HepG2 (cell line): Measurements from ENCODE around the gene SMAD6. TPM values are rescaled to one million over a fixed set of nuclear protein-coding genes. Genes with fewer than 3 reads are reported as not detected.

Experiments used
- ATAC-seq: fragments of 200-7000 bp; cut with Tn5 transposase; 3 replicates; pipeline ENCODE4 v1.9.1; 2020; ENCODE audit warnings: mild to moderate bottlenecking, moderate library complexity
- BruUV-seq: library from RNA; stranded (reverse); fragments of 400-500 nt; replicated peaks from 2 replicates; lab custom pipeline; 2021; lab: Mats Ljungman, UMichigan
- CTCF ChIA-PET: fragments of 300-600 bp; formaldehyde crosslinking; extraction: SDS; loops from one replicate; lab custom pipeline; 2021; ENCODE audit warnings: low total read pairs, inconsistent platforms, low intra/inter-chr PET ratio; lab: Yijun Ruan, JAX
- POLR2A ChIA-PET: fragments of 350-600 bp; sonication (Branson Sonifier 250); formaldehyde crosslinking; loops from one replicate; lab custom pipeline; 2020; ENCODE audit warnings: antibody characterized with exemption, inconsistent platforms; lab: Yijun Ruan, JAX
- DNase-seq: peaks from one replicate; pipeline ENCODE4 v3.0.0-alpha.2; 2015; ENCODE audit warnings: low spot score
- FAIRE-seq: peaks from 3 replicates; lab custom pipeline; 2011; peaks lifted over from hg19 to GRCh38; lab: Jason Lieb, UNC
- H2AFZ ChIP-seq: one replicate; pipeline ENCODE4 v1.6.1; 2011; ENCODE audit warnings: low read length, inconsistent platforms
- H3K27ac ChIP-seq: fragments of 300-600 bp; 3 replicates; pipeline ENCODE4 v1.8.0; 2011; ENCODE audit warnings: mixed run types, mild to moderate bottlenecking, mixed read lengths, low read length, inconsistent platforms; ENCODE audit not compliant: insufficient read depth; ENCODE audit errors: extremely low read length
- H3K27me3 ChIP-seq, 2 experiments: fragments of 200-600 bp in 1 of 2; 2 replicates in 1 of 2; 3 replicates in 1 of 2; pipeline versions ENCODE4 v1.6.0 to v1.8.0; 2011; ENCODE audit warnings: low read length in 2 of 2, mild to moderate bottlenecking in 2 of 2, moderate library complexity in 2 of 2, inconsistent platforms in 1 of 2; ENCODE audit not compliant: insufficient read depth in 2 of 2, control insufficient read depth in 1 of 2
- H3K36me3 ChIP-seq, 2 experiments: fragments of 200-600 bp in 1 of 2; replicated peaks in 1 of 2; 2 replicates in 1 of 2; 3 replicates in 1 of 2; pipeline versions ENCODE4 v1.5.1 to v1.8.0; 2011; ENCODE audit warnings: low read length in 2 of 2, inconsistent platforms in 1 of 2; ENCODE audit not compliant: insufficient read depth in 2 of 2, control insufficient read depth in 1 of 2
- H3K4me1 ChIP-seq: 2 replicates; pipeline ENCODE4 v1.5.1; 2012; ENCODE audit warnings: low read length, inconsistent platforms; ENCODE audit not compliant: insufficient read depth
- H3K4me2 ChIP-seq: 2 replicates; pipeline ENCODE4 v1.6.0; 2011; ENCODE audit warnings: low read depth, low read length, inconsistent platforms
- H3K4me3 ChIP-seq, 3 experiments: fragments of 200-600 bp in 1 of 3; sonication (generic), shearing (Covaris generic) in 1 of 3; replicated peaks in 1 of 3; 2 replicates each; pipeline ENCODE4 v1.5.1; 2011 to 2016; ENCODE audit warnings: low read length in 3 of 3, inconsistent platforms in 2 of 3, low read depth in 2 of 3, mild to moderate bottlenecking in 2 of 3, control low read depth in 1 of 3, mixed read lengths in 1 of 3; ENCODE audit not compliant: insufficient read depth in 1 of 3
- H3K79me2 ChIP-seq: one replicate; pipeline ENCODE4 v1.6.1; 2011; ENCODE audit warnings: low read length, inconsistent platforms; ENCODE audit not compliant: insufficient read depth
- H3K9ac ChIP-seq: 2 replicates; pipeline ENCODE4 v1.6.0; 2011; ENCODE audit warnings: mild to moderate bottlenecking, low read depth, low read length, inconsistent platforms; ENCODE audit not compliant: insufficient read depth
- H3K9me3 ChIP-seq: 2 replicates; pipeline ENCODE4 v1.5.1; 2012; ENCODE audit warnings: mild to moderate bottlenecking, low read length
- H4K20me1 ChIP-seq: 2 replicates; pipeline ENCODE4 v1.6.0; 2011; ENCODE audit warnings: inconsistent platforms, mild to moderate bottlenecking, low read length, moderate library complexity; ENCODE audit not compliant: insufficient read depth
- IKZF4 ChIP-seq: sonication (generic); formaldehyde crosslinking; IDR thresholded peaks from 2 replicates; pipeline ENCODE4 v1.5.1; 2020; ENCODE audit warnings: borderline replicate concordance, mild to moderate bottlenecking, low read depth, missing genetic modification reagents; ENCODE audit errors: not compliant biosample characterization
- KDM6A ChIP-seq: IDR thresholded peaks from 2 replicates; pipeline ENCODE4 v1.6.1; 2016; ENCODE audit warnings: low read depth
- NFE2L2 ChIP-seq: fragments of 150-350 bp; IDR thresholded peaks from 2 replicates; pipeline ENCODE4 v1.6.1; 2014; ENCODE audit warnings: low read length
- RARG ChIP-seq: sonication (generic); formaldehyde crosslinking; IDR thresholded peaks from 2 replicates; pipeline ENCODE4 v1.4.0; 2020; ENCODE audit warnings: low read depth, mild to moderate bottlenecking, missing genetic modification reagents
- RBFOX2 ChIP-seq: fragments of 200-400 bp; formaldehyde crosslinking; IDR thresholded peaks from 2 replicates; pipeline ENCODE4 v1.6.1; 2017; ENCODE audit warnings: low read depth, mild to moderate bottlenecking, low read length
- XBP1 ChIP-seq: sonication (generic); formaldehyde crosslinking; IDR thresholded peaks from 2 replicates; pipeline ENCODE4 v1.5.0; 2020; ENCODE audit warnings: missing genetic modification reagents
- ZBTB42 ChIP-seq: sonication (generic); formaldehyde crosslinking; IDR thresholded peaks from 2 replicates; pipeline ENCODE4 v1.5.0; 2020; ENCODE audit warnings: mild to moderate bottlenecking, missing genetic modification reagents
- ZNF335 ChIP-seq: sonication (generic); formaldehyde crosslinking; IDR thresholded peaks from 2 replicates; pipeline ENCODE4 v1.4.0; 2020; ENCODE audit warnings: missing genetic modification reagents
- ZNF674 ChIP-seq: sonication (generic); formaldehyde crosslinking; IDR thresholded peaks from 2 replicates; pipeline ENCODE4 v1.5.0; 2020; ENCODE audit warnings: low read depth, mild to moderate bottlenecking, missing genetic modification reagents
- ZSCAN31 ChIP-seq: sonication (generic); formaldehyde crosslinking; IDR thresholded peaks from 2 replicates; pipeline ENCODE4 v1.5.0; 2020; ENCODE audit warnings: low read depth, mild to moderate bottlenecking, missing genetic modification reagents
- WGBS: methylation state at CpG from one replicate; pipeline ENCODE4 v1.1.6; 2017; ENCODE audit warnings: low lambda C conversion rate; 5-methylcytosine and 5-hydroxymethylcytosine counted together
- in situ Hi-C: cut with HindIII; loops from 2 replicates; pipeline ENCODE4 v1.10.0; 2017; ENCODE audit warnings: low pct_unique_long_range_greater_than_20kb; ENCODE audit not compliant: extremely low pct_ligation_motif_present
- intact Hi-C: fragments of 100-400 bp; cut with micrococcal nuclease; formaldehyde crosslinking; loops from one replicate; pipeline ENCODE4 v1.10.0; 2022; ENCODE audit not compliant: unreplicated experiment
- polyA plus RNA-seq, 8 experiments: library from polyadenylated mRNA; depleted of rRNA in 3 of 8; stranded (reverse) in 7 of 8; unstranded in 1 of 8; fragments of >200 nt; fragmentation: Illumina TruSeq in 4 of 8; extraction: Trizol in 4 of 8; gene quantifications; 2 replicates each; pipeline versions ENCODE4 v1.2.1 to v1.2.3, GENCODE V29; 2011 to 2016; ENCODE audit warnings: low read depth in 4 of 8, missing spikeins in 1 of 8, mixed read lengths in 1 of 8; ENCODE audit not compliant: insufficient read depth in 1 of 8
- total RNA-seq, 5 experiments: library from RNA; depleted of rRNA; stranded (reverse); fragments of >200 nt; fragmentation: Illumina TruSeq; extraction: Trizol; gene quantifications; 2 replicates each; pipeline ENCODE4 v1.2.3, GENCODE V29; 2016; ENCODE audit warnings: low read depth in 1 of 5
- TF ChIP-seq, protein P1 (sequence below): sonication (generic); formaldehyde crosslinking; IDR thresholded peaks from 2 replicates; pipeline ENCODE4 v1.4.0; 2020; ENCODE audit warnings: missing genetic modification reagents

The SMAD6 gene
- total and polyA plus RNA-seq, 2 of the 13 experiments (the other 11 are each of a cell fraction or from before 2014, with no cell fraction given): 3.3 to 4.4 TPM

DNA sequence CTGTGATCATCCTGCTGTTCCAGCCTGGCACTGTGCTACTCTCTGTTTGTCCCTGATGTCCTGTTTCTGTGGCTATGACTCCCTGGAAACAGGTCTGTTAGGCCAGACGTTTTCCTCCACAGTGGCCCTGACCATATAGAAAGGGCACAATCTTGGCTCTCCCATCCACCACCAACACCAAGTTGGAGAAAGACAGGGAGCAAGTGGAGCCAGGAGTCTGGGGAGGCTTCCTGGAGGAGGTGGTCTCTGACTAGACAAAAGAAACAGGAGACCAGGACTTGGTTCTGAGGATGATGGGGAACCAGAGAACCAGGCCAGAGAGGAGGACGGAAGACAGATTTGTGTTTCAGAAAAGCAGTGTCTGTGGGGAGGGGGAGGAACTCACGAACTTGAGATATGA is 49.2 kb upstream of the SMAD6 start:
- WGBS: 45% methylated on average over 3 of the region's 3 CpGs
- Histone ChIP-seq H3K27ac (no peak overlapping the region), H3K9me3 (no peaks in the 10 kb centered on the region), H3K4me2 (no peak overlapping the region), H3K9ac (no peak overlapping the region), H3K4me1 (peaks cover 35% of the 10 kb centered on the region), H3K36me3 (no peaks in the 10 kb centered on the region), H4K20me1 (no peaks in the 10 kb centered on the region), H3K79me2 (no peaks in the 10 kb centered on the region), H3K4me3 (no peak overlapping the region), H3K27me3 (peaks cover 0 to 3% of the 10 kb centered on the region in 2 experiments; a peak in 1 of 5 replicates), H2AFZ (no peak overlapping the region)
- in situ Hi-C loops (no loop called here), intact Hi-C loops (no loop called here)
- ChIA-PET CTCF (no interaction called here), POLR2A (no interaction called here)
- DNase-seq (no peak), ATAC-seq (no peak)
- no TSS peak for BruUV-seq
- no peak for TF ChIP-seq NFE2L2
- no peak for TF ChIP-seq XBP1 (CRISPR knock-in tag)
- TF ChIP-seq RBFOX2: no peak
- no peak for TF ChIP-seq ZBTB42 (CRISPR knock-in tag)
- no peak for TF ChIP-seq IKZF4
- TF ChIP-seq ZSCAN31 (CRISPR knock-in tag): no peak
- no peak for TF ChIP-seq RARG (CRISPR knock-in tag)
- no peak for TF ChIP-seq ZNF335 (CRISPR knock-in tag)
- TF ChIP-seq ZNF674 (CRISPR knock-in tag): no peak
- TF ChIP-seq KDM6A (CRISPR knock-in tag): no peak
- TF ChIP-seq, protein P1, sequence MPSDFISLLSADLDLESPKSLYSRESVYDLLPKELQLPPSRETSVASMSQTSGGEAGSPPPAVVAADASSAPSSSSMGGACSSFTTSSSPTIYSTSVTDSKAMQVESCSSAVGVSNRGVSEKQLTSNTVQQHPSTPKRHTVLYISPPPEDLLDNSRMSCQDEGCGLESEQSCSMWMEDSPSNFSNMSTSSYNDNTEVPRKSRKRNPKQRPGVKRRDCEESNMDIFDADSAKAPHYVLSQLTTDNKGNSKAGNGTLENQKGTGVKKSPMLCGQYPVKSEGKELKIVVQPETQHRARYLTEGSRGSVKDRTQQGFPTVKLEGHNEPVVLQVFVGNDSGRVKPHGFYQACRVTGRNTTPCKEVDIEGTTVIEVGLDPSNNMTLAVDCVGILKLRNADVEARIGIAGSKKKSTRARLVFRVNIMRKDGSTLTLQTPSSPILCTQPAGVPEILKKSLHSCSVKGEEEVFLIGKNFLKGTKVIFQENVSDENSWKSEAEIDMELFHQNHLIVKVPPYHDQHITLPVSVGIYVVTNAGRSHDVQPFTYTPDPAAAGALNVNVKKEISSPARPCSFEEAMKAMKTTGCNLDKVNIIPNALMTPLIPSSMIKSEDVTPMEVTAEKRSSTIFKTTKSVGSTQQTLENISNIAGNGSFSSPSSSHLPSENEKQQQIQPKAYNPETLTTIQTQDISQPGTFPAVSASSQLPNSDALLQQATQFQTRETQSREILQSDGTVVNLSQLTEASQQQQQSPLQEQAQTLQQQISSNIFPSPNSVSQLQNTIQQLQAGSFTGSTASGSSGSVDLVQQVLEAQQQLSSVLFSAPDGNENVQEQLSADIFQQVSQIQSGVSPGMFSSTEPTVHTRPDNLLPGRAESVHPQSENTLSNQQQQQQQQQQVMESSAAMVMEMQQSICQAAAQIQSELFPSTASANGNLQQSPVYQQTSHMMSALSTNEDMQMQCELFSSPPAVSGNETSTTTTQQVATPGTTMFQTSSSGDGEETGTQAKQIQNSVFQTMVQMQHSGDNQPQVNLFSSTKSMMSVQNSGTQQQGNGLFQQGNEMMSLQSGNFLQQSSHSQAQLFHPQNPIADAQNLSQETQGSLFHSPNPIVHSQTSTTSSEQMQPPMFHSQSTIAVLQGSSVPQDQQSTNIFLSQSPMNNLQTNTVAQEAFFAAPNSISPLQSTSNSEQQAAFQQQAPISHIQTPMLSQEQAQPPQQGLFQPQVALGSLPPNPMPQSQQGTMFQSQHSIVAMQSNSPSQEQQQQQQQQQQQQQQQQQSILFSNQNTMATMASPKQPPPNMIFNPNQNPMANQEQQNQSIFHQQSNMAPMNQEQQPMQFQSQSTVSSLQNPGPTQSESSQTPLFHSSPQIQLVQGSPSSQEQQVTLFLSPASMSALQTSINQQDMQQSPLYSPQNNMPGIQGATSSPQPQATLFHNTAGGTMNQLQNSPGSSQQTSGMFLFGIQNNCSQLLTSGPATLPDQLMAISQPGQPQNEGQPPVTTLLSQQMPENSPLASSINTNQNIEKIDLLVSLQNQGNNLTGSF (CRISPR knock-in tag): no peak
- TF ChIP-seq, all 625 proteins: peak for 0
- no peak for FAIRE-seq
